Esophagus (tissue), 2 donors: ENCODE measurements around the gene NMU. TPM values are rescaled to one million over a fixed set of nuclear protein-coding genes. Genes with fewer than 3 reads are reported as not detected.
A peak's percentile ranks its signal among the peaks of the same experiment; 100 is the strongest.

Experiments
- H3K27ac ChIP-seq, 2 donors: one replicate each; pipeline ENCODE4 v1.5.1; 2013; ENCODE audit warnings: low read depth in 2 of 2, mild to moderate bottlenecking in 2 of 2, inconsistent platforms in 1 of 2, low read length in 1 of 2, moderate library complexity in 1 of 2
- H3K27me3 ChIP-seq, 2 donors: one replicate each; pipeline ENCODE4 v1.6.1; 2013; ENCODE audit warnings: low read length in 2 of 2, control low read depth in 1 of 2, mild to moderate bottlenecking in 1 of 2; ENCODE audit not compliant: insufficient read depth in 2 of 2, control insufficient read depth in 1 of 2
- H3K36me3 ChIP-seq, 2 donors: one replicate each; pipeline ENCODE4 v1.6.1; 2013; ENCODE audit warnings: low read length in 1 of 2; ENCODE audit not compliant: control insufficient read depth in 2 of 2, insufficient read depth in 2 of 2
- H3K4me1 ChIP-seq, 2 donors: one replicate each; pipeline ENCODE4 v1.6.1; 2013; ENCODE audit warnings: low read length in 1 of 2; ENCODE audit not compliant: control insufficient read depth in 2 of 2, insufficient read depth in 2 of 2
- H3K4me3 ChIP-seq, 2 donors: one replicate each; pipeline ENCODE4 v1.5.1; 2013; ENCODE audit warnings: low read length in 2 of 2, mild to moderate bottlenecking in 2 of 2, low read depth in 1 of 2, moderate library complexity in 1 of 2
- H3K9me3 ChIP-seq, 2 donors: one replicate each; pipeline ENCODE4 v1.6.1; 2013; ENCODE audit warnings: mild to moderate bottlenecking in 2 of 2, low read depth in 1 of 2, low read length in 1 of 2, moderate library complexity in 1 of 2; ENCODE audit not compliant: control insufficient read depth in 2 of 2, insufficient read depth in 1 of 2
- WGBS, 2 donors: extraction: QIAGEN DNeasy Blood & Tissue Kit; methylation state at CpG; one replicate each; pipeline ENCODE4 v1.1.7; 2013; 5-methylcytosine and 5-hydroxymethylcytosine counted together
- polyA plus RNA-seq, 2 donors: library from polyadenylated mRNA; stranded (reverse); fragments of 200-250 nt; gene quantifications; one replicate each; pipeline ENCODE4 v1.2.3, GENCODE V29; 2013
- donor health status: healthy with polysubstance abuse.
- donor health status: Bipolar disorder and iron deficiency.

Gene NMU
- polyA plus RNA-seq, 2 donors: 47.9 to 138 TPM

GRCh38 chr4:55666535-55666934 is 30.4 kb upstream of the NMU start:
- no peak overlapping the region for H3K4me3 ChIP-seq
- H3K27ac ChIP-seq: no peak overlapping the region
- peaks cover 0 to 3% of the 10 kb centered on the region in 2 donors for H3K27me3 ChIP-seq
- WGBS, 2 donors: 94% methylated on average over 1 of the region's 1 CpG
- no peaks in the 10 kb centered on the region for H3K4me1 ChIP-seq
- no peaks in the 10 kb centered on the region for H3K36me3 ChIP-seq
- H3K9me3 ChIP-seq: no peaks in the 10 kb centered on the region

- H3K4me1 ChIP-seq: no peaks in the 10 kb centered on the region
Observed at GRCh38 chr4:55663145-55663544, 27.0 kb upstream of the NMU start.

GRCh38 chr4:55661398-55662056 is 25.4 kb upstream of the NMU start:
- H3K4me1 ChIP-seq: no peaks in the 10 kb centered on the region
- H3K9me3 ChIP-seq: no peaks in the 10 kb centered on the region
- 63 to 64% methylated on average over 5 of the region's 5 CpGs for WGBS, 2 donors
- peaks cover 0 to 3% of the 10 kb centered on the region in 2 donors for H3K27me3 ChIP-seq
- no peaks in the 10 kb centered on the region for H3K36me3 ChIP-seq
- no peak overlapping the region for H3K4me3 ChIP-seq
- no peak overlapping the region for H3K27ac ChIP-seq

More at GRCh38 chr4:55663145-55663544, 27.0 kb upstream of the NMU start:
- H3K4me3 ChIP-seq: no peak overlapping the region
- WGBS, 2 donors: 81 to 87% methylated on average over 6 of the region's 6 CpGs
- H3K27me3 ChIP-seq: peaks cover 0 to 3% of the 10 kb centered on the region in 2 donors
- H3K36me3 ChIP-seq: no peaks in the 10 kb centered on the region
- no peak overlapping the region for H3K27ac ChIP-seq
- no peaks in the 10 kb centered on the region for H3K9me3 ChIP-seq

- Histone ChIP-seq H3K9me3 (no peaks in the 10 kb centered on the region), H3K27me3 (peaks cover 0 to 3% of the 10 kb centered on the region in 2 donors), H3K27ac (no peak overlapping the region), H3K36me3 (no peaks in the 10 kb centered on the region), H3K4me1 (no peaks in the 10 kb centered on the region), H3K4me3 (no peak overlapping the region)
- WGBS, 2 donors: 91 to 96% methylated on average over 5 of the region's 5 CpGs
Observed at GRCh38 chr4:55658657-55659056, 22.6 kb upstream of the NMU start.

- Histone ChIP-seq H3K27ac (no peak overlapping the region), H3K4me1 (no peaks in the 10 kb centered on the region), H3K36me3 (no peaks in the 10 kb centered on the region), H3K4me3 (no peak overlapping the region), H3K9me3 (no peaks in the 10 kb centered on the region), H3K27me3 (no peaks in the 10 kb centered on the region)
- 83 to 91% methylated on average over 5 of the region's 5 CpGs for WGBS, 2 donors
Observed at GRCh38 chr4:55654131-55654530, 18.0 kb upstream of the NMU start.

GRCh38 chr4:55650483-55650882 is 14.4 kb upstream of the NMU start:
- H3K4me1 ChIP-seq: no peaks in the 10 kb centered on the region
- H3K27ac ChIP-seq: no peak overlapping the region
- no peak overlapping the region for H3K4me3 ChIP-seq
- no peaks in the 10 kb centered on the region for H3K36me3 ChIP-seq
- H3K9me3 ChIP-seq: no peaks in the 10 kb centered on the region
- 76 to 79% methylated on average over 5 of the region's 5 CpGs for WGBS, 2 donors
- H3K27me3 ChIP-seq: no peaks in the 10 kb centered on the region

- Histone ChIP-seq H3K4me1 (peaks cover 4% of the 10 kb centered on the region in 2 donors), H3K27ac (no peak overlapping the region), H3K9me3 (no peaks in the 10 kb centered on the region), H3K4me3 (no peak overlapping the region), H3K27me3 (no peaks in the 10 kb centered on the region), H3K36me3 (no peaks in the 10 kb centered on the region)
- WGBS, 2 donors: 28 to 37% methylated on average over 12 of the region's 12 CpGs
Observed at GRCh38 chr4:55637272-55637820, 1.2 kb upstream of the NMU start.

GRCh38 chr4:55636656-55636999 is 530 bp upstream of the NMU start:
- H3K36me3 ChIP-seq: no peaks in the 10 kb centered on the region
- H3K4me1 ChIP-seq: peaks cover 4% of the 10 kb centered on the region in 2 donors
- H3K27ac ChIP-seq: peak overlapping the region; percentile 12 to 59
- no peaks in the 10 kb centered on the region for H3K9me3 ChIP-seq
- H3K27me3 ChIP-seq: no peaks in the 10 kb centered on the region
- peak overlapping the region; percentile 73 to 94 for H3K4me3 ChIP-seq
- 10 to 19% methylated on average over 7 of the region's 7 CpGs for WGBS, 2 donors

GRCh38 chr4:55635282-55635681 is 816 bp downstream of the NMU start:
- H3K27ac ChIP-seq: peak overlapping the region in 1 of 2 donors; percentile 78
- H3K4me3 ChIP-seq: peak overlapping the region; percentile 73 to 94
- WGBS, 2 donors: 3 to 4% methylated on average over 11 of the region's 11 CpGs

More at GRCh38 chr4:55635282-55635681, 816 bp downstream of the NMU start:
- Histone ChIP-seq H3K4me1 (peaks cover 4% of the 10 kb centered on the region in 2 donors), H3K36me3 (no peaks in the 10 kb centered on the region), H3K27me3 (no peaks in the 10 kb centered on the region), H3K9me3 (no peaks in the 10 kb centered on the region)
